ENCODE data around the gene HCRTR1.

Gene HCRTR1

DNA sequence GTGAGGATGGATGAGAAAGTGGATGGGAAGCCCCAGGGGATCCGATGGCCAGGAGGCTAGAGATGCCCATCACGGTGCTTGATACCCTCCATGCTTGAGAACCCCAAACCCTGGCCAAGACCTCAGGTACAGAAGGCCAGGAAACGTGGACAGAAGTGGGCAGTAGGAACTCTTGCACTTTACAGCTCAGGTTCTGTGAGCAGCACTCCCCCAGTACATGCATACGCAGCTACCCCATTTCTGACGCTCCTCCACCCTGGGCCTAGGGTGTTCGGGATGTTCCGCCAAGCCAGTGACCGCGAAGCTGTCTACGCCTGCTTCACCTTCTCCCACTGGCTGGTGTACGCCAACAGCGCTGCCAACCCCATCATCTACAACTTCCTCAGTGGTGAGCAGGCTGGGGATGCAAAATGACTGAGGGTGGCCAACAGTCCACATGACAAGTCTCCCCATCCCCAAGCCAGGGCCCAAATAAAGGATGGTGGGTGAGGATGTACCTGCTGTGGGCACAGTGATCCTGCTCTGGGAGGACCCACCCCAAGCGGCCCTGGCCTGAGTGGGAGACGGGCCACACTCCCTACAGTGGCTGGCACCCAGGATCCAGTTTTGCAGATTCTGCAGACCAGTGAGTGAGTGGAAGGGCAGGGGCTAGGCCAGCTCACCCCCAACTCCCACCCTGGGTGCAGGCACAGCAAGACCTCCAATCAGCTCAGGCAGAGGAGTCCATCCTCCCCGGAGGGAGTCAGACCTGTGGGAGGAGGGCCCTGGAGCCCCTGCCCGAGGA lies 7.4 kb downstream of the HCRTR1 start:
- H3K9ac ChIP-seq (ENCODE audit: low read depth, low read length): no peak overlapping the region
- no peaks in the 10 kb centered on the region for H3K9me3 ChIP-seq (ENCODE audit: control insufficient read depth, insufficient read depth, low read length)
- 0 out of 2 replicates have a peak, but pooled peaks cover 3% of the 10 kb centered on the region for H3K36me3 ChIP-seq (ENCODE audit: insufficient read depth, low read length)
- peaks cover 5% of the 10 kb centered on the region; the same call in 1 of the 2 replicates for H3K4me1 ChIP-seq (ENCODE audit: insufficient read depth, low read length)

DNA sequence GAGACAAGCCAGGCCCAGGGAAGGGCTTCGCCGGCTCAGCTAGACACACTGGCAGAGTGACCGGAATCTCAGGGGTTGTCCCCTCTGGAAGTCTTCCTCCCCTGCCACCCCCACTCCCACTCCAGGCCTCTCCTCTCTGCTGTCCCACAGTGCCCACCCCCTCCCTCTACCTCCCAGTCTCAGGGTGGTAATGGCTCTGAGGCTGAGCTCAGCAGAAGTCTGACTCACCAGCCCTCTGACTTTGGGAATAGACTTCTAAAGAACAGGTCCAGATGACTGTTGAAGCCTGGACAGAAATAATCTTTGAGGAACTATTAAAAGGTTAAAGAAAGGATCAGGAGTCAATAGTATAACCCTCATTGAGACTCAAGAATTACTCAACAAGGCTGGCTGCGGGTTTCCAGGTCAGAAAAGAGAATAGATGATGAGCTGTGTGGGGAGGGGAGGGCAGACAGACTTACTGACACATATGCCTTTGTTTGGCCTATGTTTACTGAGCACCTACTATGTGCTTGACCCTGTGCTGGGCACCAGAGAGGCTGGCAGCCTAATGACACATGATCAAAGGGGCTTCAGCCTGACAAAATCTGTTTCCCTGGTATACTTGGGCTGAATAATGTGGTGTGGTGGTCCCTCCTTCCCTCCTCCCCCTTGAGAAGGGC lies 8.2 kb downstream of the HCRTR1 start:
- Histone ChIP-seq H3K36me3 (ENCODE audit: insufficient read depth, low read length) (0 out of 2 replicates have a peak, but pooled peaks cover 3% of the 10 kb centered on the region), H3K4me1 (ENCODE audit: insufficient read depth, low read length) (peaks cover 5% of the 10 kb centered on the region; the same call in 1 of the 2 replicates), H3K9ac (ENCODE audit: low read depth, low read length) (no peak overlapping the region), H3K9me3 (ENCODE audit: control insufficient read depth, insufficient read depth, low read length) (no peaks in the 10 kb centered on the region)

DNA sequence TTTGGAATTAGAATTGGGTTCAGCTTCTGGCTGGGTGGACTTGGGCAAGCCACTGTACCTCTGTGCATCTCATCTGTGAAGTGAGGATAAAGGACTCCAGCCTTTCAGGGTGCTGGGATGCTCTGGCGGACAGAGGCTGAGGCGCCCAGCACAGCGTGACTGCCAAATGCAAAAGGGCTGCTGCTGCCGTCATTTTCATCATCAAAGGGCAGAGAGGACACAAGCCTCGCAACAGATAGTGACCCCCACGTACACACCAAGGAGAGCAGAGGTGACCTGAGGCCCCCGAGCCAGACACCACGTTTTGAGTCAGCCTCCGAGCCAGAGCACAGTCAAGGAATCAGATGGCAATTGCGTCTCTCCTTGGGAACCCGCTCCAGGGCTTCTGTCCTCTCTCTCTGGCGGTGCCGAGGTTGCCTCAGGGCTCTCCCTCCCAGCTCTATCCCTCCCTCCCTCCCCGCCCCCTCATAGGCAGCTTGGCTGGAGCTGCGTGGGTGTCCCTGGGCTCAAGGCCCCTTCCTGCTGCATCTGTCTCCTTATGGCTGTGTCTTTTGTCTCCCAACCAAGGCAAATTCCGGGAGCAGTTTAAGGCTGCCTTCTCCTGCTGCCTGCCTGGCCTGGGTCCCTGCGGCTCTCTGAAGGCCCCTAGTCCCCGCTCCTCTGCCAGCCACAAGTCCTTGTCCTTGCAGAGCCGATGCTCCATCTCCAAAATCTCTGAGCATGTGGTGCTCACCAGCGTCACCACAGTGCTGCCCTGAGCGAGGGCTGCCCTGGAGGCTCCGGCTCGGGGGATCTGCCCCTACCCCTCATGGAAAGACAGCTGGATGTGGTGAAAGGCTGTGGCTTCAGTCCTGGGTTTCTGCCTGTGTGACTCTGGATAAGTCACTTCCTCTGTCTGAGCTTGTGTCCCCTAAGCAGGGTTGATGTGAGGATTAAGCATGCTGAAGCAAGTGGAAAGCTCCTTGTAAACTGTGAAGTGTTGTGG lies 9.0 kb downstream of the HCRTR1 start:
- Histone ChIP-seq H3K36me3 (ENCODE audit: insufficient read depth, low read length) (0 out of 2 replicates have a peak, but pooled peaks cover 3% of the 10 kb centered on the region), H3K4me1 (ENCODE audit: insufficient read depth, low read length) (peaks cover 5% of the 10 kb centered on the region; the same call in 1 of the 2 replicates), H3K9me3 (ENCODE audit: control insufficient read depth, insufficient read depth, low read length) (no peaks in the 10 kb centered on the region), H3K9ac (ENCODE audit: low read depth, low read length) (no peak overlapping the region)

DNA sequence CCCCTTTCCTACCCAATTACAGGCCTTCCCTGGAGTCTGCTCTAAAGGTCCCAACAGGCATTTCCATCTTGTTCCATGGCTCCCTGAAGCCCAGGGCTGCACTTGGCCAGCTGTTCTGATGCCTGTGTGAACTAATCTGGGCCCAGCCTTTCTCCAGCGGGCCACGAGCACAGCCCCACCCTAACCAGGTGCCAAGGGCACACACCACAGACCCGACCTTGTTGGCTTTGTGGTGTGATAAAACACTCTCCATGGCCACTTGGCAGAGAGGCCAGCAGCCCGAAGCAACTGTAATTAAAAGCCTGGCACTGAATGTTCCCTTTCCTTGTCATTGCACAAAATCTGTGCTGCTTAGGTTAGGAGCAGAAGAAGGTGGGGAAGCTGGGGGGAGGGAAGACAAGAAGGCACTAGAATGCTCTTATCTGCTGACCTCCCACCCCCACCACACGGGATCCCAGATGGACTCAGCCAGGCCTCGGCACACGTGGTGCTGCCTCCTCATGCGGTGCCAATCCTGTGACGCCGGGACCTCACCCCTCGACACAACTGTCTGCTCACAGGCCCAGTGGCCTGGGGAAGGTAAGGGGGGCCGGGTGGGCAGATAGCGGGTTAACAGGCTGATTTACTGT lies 9.9 kb downstream of the HCRTR1 start:
- Histone ChIP-seq H3K4me1 (ENCODE audit: insufficient read depth, low read length) (peaks cover 5% of the 10 kb centered on the region; the same call in 1 of the 2 replicates), H3K9ac (ENCODE audit: low read depth, low read length) (no peak overlapping the region), H3K36me3 (ENCODE audit: insufficient read depth, low read length) (0 out of 2 replicates have a peak, but pooled peaks cover 3% of the 10 kb centered on the region)

DNA sequence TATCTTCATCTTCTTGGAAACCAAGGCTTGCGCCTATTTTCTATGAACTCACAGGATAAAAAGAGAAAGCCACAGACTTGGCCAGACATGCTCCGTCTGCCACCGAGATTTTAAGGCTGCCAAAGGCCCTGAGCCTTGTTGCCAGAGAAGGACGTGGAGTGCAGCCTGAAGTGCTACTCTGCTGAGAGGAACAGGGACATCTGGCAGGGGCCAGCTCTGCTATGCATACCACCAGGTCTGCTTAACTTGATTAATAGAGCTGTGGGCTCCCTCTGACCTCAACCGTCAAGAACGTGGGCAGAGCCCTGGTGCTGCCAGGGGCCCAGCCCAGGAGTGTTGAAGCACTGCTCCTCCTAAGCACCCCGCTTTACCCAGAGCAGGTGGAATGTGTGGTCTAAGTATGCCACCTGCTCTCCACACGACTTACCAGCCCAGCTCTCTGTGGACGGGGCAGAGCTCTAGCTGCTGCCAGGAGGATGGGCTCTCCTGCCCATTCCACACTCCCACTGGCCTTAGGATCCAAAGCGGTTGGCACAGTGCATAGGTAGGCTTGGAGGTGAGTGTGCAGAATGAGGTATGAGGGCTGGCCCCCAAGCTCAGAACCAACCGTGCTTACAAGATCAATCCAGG lies 10.6 kb downstream of the HCRTR1 start:
- Histone ChIP-seq H3K9ac (ENCODE audit: low read depth, low read length) (no peak overlapping the region), H3K4me1 (ENCODE audit: insufficient read depth, low read length) (peaks cover 5% of the 10 kb centered on the region; the same call in 1 of the 2 replicates), H3K36me3 (ENCODE audit: insufficient read depth, low read length) (0 out of 2 replicates have a peak, but pooled peaks cover 3% of the 10 kb centered on the region), H3K9me3 (ENCODE audit: control insufficient read depth, insufficient read depth, low read length) (no peaks in the 10 kb centered on the region)

More for the DNA sequence above, 9.9 kb downstream of the HCRTR1 start:
- H3K9me3 ChIP-seq (ENCODE audit: control insufficient read depth, insufficient read depth, low read length): no peaks in the 10 kb centered on the region

DNA sequence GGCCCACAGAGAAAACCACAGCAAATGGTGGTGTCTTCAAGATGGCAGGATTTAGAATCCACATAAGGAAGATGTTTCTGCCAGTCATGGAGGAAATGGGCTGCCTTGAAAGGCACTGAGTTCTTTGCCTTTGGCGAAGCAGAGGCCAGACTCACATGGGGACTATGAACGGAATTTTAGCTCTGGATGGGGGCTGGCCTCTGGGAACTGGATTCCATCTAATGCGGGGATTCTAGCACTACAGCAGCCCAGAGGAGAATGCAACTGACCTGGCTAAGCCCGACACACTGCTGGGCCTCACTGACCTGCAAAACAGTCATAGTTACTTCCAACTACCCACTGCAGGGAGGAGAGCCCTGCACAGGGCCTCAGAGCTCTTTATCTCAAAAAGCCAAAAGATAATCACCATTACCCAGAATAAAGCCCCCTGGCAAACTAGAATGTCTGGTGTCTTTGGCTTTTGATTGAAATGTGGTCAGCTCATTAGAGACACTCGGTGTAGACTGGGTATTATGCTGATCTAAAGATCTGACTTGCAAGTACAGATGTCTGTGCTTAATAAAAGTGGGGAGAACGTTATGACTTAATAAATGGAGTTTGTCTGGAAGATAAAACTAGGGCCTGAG lies 11.6 kb downstream of the HCRTR1 start:
- 0 out of 2 replicates have a peak, but pooled peaks cover 3% of the 10 kb centered on the region for H3K36me3 ChIP-seq (ENCODE audit: insufficient read depth, low read length)

DNA sequence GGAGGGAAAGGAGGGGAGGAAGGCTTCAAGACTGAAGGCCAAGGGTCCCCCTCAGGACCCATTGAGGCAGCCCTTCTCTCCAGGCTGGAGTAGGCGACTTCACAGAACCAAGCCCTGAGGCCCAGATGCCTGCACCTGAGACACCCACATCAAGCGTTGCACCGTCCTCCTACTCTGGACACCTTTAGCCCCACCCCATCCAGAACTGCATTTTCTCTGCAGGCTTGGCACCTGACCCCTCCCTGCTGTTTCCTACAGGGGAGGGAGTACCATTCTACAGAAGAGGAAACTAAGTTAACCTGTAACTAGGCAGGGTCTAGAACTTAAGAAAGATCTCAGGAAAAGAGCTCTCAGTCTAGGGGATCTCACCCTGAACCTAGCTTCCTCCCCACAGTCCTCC lies 15.2 kb downstream of the HCRTR1 start:
- Histone ChIP-seq H3K4me1 (ENCODE audit: insufficient read depth, low read length) (no peaks in the 10 kb centered on the region), H3K9ac (ENCODE audit: low read depth, low read length) (no peak overlapping the region), H3K36me3 (ENCODE audit: insufficient read depth, low read length) (0 out of 2 replicates have a peak, but pooled peaks cover 3% of the 10 kb centered on the region), H3K9me3 (ENCODE audit: control insufficient read depth, insufficient read depth, low read length) (no peaks in the 10 kb centered on the region)

More for the DNA sequence above, 11.6 kb downstream of the HCRTR1 start:
- no peaks in the 10 kb centered on the region for H3K9me3 ChIP-seq (ENCODE audit: control insufficient read depth, insufficient read depth, low read length)
- no peak overlapping the region for H3K9ac ChIP-seq (ENCODE audit: low read depth, low read length)
- peaks cover 5% of the 10 kb centered on the region; the same call in 1 of the 2 replicates for H3K4me1 ChIP-seq (ENCODE audit: insufficient read depth, low read length)

DNA sequence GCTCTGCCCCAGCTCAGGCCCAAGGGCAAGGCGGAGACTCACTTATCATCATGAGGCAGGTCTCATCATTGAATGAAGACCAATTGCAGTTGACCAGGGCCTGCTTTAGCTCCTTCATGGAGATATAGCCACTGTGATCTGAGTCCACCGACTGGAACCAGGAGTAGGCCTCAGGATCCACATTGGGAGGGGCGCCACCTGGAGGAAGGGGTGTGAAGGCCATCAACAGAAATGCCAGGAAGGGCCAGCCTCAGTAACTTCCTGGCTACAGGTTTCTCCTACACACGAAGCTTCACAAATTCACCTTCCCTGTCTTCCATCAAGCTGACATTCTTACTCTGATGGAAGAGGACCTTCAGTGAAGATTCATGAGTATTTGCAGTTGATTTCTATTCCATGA lies 15.6 kb downstream of the HCRTR1 start:
- Histone ChIP-seq H3K4me1 (ENCODE audit: insufficient read depth, low read length) (no peaks in the 10 kb centered on the region), H3K9ac (ENCODE audit: low read depth, low read length) (no peak overlapping the region), H3K9me3 (ENCODE audit: control insufficient read depth, insufficient read depth, low read length) (no peaks in the 10 kb centered on the region), H3K36me3 (ENCODE audit: insufficient read depth, low read length) (0 out of 2 replicates have a peak, but pooled peaks cover 3% of the 10 kb centered on the region)

DNA sequence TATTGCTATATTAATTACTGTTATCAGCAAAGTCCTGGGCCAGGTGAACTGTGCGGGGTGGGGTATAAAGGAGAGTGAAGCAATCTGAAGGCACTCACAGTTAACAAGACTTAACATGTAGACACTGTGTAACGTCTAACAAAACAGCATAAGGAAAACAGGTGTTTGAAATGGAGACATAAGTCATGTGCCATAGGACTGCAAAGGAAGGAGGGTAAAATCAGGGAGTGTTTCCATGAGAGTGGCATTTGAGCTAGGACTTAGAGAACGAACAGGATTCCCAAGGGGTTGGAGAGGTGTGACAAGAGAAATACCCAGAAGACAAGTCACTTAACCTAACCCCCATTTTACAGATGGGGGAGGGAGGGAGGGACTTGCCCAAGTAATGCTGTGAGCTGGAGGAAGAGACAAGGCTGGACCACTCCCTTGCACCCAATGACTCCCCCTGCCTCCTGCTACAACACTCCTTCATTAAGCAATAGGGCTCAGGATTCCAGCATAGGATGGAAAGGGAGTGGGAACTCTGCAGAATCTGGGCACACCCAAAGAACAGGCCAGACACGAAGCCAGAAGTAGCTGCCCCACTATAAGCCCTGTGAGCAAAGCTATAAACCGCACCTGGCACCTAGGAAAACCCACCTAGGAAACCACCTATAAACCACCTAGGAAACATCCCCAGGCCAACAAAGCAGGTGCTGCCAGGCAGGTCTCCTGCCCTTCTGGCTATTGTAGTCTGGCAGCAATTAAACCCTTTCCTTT lies 20.6 kb downstream of the HCRTR1 start:
- Histone ChIP-seq H3K4me1 (ENCODE audit: insufficient read depth, low read length) (peaks cover 9% of the 10 kb centered on the region), H3K36me3 (ENCODE audit: insufficient read depth, low read length) (no peaks in the 10 kb centered on the region), H3K9me3 (ENCODE audit: control insufficient read depth, insufficient read depth, low read length) (no peaks in the 10 kb centered on the region), H3K9ac (ENCODE audit: low read depth, low read length) (no peak overlapping the region)

DNA sequence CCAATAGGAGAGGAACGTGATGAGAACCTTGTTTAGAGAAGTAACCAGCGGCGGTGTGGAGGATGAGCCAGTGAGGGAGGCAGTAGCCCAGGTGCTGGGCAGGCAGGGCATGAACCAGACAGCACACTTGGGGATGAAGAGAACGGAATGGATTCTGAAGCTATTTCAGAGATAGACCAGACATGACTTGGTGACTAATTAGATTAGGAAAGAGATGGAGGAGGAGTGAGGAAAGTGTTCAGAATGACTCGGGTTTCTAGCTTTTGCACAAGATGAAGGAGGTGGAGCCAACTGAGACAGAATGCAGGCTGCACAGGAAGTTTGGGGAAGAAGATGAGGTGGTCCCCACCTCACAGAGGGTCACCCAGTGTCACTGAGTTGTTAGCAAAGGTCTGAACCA lies 22.1 kb downstream of the HCRTR1 start:
- peaks cover 9% of the 10 kb centered on the region for H3K4me1 ChIP-seq (ENCODE audit: insufficient read depth, low read length)
- H3K36me3 ChIP-seq (ENCODE audit: insufficient read depth, low read length): no peaks in the 10 kb centered on the region
- H3K9ac ChIP-seq (ENCODE audit: low read depth, low read length): no peak overlapping the region
- H3K9me3 ChIP-seq (ENCODE audit: control insufficient read depth, insufficient read depth, low read length): no peaks in the 10 kb centered on the region

DNA sequence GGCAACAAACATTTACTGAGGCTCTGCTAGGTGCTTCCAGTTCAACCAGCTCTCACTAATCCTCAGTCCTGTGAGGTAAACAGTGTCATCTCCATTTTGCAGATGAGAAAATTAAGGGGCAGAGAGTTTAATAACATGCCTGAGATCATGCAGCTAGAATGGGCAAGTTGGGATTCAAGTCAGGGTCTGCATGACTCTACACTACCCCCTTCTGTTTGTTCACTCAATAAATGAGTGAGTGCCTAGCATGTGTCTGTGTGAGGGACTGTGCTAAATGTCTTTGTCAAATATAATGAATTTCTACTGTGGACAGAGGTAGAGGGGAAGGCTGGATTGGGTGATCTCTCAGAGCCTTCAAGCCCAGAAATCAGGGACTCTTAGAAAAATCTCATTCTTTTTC lies 22.7 kb downstream of the HCRTR1 start:
- H3K9ac ChIP-seq (ENCODE audit: low read depth, low read length): no peak overlapping the region
- no peaks in the 10 kb centered on the region for H3K9me3 ChIP-seq (ENCODE audit: control insufficient read depth, insufficient read depth, low read length)
- no peaks in the 10 kb centered on the region for H3K36me3 ChIP-seq (ENCODE audit: insufficient read depth, low read length)
- H3K4me1 ChIP-seq (ENCODE audit: insufficient read depth, low read length): peaks cover 9% of the 10 kb centered on the region

DNA sequence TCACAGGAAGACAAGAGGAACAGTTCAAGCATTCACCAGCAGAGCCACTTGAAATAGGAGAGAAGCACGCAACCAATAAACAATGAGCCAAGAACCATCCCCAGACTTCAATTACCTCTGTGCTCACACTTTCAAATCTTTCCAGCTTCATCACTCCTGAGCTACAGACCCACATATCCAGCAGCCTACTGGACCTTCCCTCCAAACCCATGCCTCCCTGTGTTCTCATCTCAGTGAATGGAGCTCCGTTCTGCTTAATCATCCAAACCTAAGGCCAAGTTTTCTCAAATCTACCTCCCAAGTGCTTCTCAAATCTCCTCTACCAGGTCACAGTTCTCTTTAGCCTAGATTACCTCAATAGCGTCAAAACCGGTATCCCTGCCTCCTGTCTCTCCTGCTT lies 23.5 kb downstream of the HCRTR1 start:
- no peaks in the 10 kb centered on the region for H3K9me3 ChIP-seq (ENCODE audit: control insufficient read depth, insufficient read depth, low read length)
- H3K36me3 ChIP-seq (ENCODE audit: insufficient read depth, low read length): no peaks in the 10 kb centered on the region
- H3K9ac ChIP-seq (ENCODE audit: low read depth, low read length): no peak overlapping the region
- H3K4me1 ChIP-seq (ENCODE audit: insufficient read depth, low read length): peaks cover 9% of the 10 kb centered on the region

Measured in ES-I3 (cell line).